ENCODE measurements around the gene RFX1. TPM values are rescaled to one million over a fixed set of nuclear protein-coding genes. Genes with fewer than 3 reads are reported as not detected.
"Not testable (repeated sequence)": the region's sequence is repeated elsewhere in the genome, so short reads cannot be mapped to it uniquely, and the experiment has no call there.

The RFX1 gene
- polyA plus RNA-seq (2014; cell fraction: cytosol; rRNA removed), result 1.2 and 1.7 TPM in 2 replicates
- 2.5 and 5.6 TPM in 2 replicates for polyA plus RNA-seq (2014; cell fraction: nucleus; rRNA removed)

DNA sequence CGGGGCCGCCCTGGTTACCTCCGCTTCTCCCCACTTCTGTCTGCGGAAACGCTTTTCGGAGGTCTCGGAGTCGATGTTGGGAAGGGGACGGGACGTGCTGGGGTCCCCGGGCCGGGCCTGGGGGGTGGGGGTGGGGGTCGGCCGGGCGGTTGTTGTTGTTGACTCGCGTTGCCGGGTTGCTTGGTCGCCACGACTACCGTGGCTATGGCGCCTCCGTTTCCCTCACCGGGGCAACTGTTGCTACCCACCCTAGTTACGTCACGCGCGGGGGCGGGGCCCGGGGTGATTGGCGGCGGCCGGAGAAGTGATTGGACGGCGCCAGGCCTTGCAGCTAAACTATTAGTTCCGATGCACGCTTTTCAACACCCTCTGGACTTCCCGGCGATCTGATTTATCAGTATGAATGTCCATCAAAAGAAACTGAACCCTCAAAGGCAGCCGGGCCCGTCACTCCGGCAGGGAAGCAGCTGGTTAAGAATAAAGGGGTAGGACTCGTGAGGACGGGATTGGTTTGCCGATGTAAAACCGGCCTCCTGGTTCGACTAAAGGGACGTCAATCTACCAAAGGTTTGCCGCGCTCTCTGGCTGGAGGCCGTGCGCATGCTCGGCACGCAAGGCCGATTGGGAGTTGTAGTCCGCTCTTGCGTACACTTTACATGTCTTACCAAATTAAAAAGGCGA is at the start of gene RFX1:
Gene RFX1, minus strand, starts transcription at position 236 of the 681 bp plus-strand sequence. CDS start 12,477 bp downstream, outside the sequence.
- peak; percentile 100 for DNase-seq (ENCODE audit: low spot score)

DNA sequence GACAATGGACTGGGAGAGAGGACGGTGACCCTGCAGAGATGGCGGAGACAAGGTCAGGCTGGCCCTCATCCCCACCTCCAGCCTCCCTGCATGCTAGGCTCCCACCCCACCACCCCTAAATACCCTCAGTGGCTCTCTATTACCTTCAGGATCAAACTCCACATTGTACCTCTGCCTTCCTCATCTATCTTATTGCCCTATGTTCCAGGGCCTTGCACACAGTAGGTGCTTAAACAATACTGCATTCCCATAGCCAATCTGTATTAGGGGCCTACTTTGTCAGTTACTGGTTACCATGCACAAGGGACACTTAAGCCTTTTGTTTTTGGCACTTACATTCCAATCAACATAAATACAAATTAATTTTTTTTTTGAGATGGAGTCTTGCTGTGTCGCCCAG is 49.3 kb upstream of the RFX1 start:
- no peak for DNase-seq (ENCODE audit: low spot score)

DNA sequence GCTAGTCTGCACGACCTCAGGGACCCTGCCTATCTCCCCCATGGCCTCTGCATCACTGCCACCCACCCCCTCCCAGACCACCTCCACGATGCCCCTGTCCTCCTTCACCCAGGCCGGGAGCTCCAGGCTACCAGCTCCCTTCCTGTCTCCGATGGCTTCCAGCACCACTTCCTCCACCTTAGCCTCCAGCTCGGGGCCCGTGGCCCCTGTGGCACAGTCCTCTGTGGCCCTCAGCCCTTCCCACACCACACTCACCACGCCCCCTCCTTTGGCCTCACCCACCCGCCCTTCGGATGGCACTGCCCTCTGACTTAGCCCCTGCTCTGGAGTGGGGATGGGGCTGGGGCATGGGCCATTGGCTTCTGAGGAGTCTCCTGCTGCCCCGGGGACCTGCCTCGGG is 48.6 kb upstream of the RFX1 start:
- DNase-seq (ENCODE audit: low spot score), result no peak

DNA sequence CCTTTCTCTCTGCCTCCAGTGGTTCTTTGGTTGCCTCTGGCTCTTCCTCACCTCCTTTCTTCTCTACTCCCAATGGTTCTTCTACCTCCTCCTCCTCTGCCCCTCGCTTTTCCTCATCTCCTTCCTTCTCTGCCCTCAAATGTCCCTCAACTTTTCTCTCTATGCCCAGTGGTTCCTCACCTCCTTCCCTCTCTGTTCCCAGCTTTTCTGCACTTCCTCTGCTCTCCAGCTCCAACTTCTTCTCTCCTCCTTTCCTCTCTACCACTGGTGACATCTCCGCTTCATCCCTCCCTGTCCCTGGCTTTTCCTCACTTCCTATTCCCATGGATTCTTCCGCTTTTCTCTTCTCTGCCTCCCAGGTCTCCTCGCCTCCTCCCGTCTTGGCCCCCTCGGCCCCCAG is 48.0 kb upstream of the RFX1 start:
- DNase-seq (ENCODE audit: low spot score), result no peak

DNA sequence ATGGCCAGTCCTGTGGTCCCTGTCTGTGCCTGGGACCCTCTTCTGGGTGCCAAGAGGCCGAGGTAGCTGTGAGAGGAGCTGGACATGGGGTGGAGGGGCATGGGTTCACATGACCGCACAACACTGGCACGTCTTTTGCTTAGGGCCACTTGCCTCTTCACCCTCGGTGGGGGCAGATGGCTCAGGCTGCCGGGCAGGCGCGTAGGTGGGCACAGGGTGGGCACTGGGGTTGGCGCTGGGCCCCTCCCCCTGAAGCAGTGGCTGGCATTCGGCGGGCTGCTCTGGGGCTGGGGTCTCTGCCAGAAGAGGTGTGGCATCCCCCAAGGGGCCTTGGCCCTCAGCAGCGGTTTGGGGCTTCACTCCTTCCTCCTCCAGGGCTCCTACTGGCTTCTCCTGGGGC is 47.4 kb upstream of the RFX1 start:
- DNase-seq (ENCODE audit: low spot score), result no peak

DNA sequence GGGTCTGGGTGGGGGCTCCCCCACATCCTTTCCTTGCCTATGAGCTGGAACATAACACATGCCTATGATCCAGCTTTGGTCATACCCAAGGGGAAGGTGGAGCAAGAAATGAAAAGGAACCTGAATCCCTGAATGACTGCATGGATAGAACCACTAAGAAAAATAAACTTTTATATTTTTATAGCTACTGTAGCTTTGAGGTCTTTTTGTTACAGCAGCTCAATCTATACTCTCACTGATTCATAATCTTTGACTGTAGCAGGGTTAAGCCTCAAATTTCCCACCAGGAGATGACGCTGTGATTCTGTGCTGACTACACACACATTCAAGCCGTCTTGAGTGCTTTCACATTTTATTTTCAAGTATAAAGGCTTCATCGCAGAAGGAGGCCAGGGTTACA is 46.9 kb upstream of the RFX1 start:
- DNase-seq (ENCODE audit: low spot score), result no peak

DNA sequence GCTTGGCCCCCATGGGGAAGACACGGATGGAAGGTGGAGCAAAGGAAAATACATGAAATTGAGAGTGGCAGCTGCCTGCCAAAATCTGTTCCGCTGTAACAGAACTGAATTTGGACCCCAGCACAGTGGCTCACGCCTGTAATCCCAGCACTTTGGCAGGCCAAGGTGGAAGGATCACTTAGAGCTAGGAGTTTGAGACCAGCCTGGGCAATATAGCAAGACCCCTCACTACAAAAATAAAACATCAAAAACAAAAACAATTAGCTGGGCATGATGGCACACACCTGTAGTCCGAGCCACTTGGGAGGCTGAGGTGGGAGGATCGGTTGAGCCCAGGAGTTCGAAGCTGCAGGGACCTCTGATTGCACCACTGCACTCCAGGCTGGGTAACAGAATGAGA is 46.4 kb upstream of the RFX1 start:
- no peak for DNase-seq (ENCODE audit: low spot score)

DNA sequence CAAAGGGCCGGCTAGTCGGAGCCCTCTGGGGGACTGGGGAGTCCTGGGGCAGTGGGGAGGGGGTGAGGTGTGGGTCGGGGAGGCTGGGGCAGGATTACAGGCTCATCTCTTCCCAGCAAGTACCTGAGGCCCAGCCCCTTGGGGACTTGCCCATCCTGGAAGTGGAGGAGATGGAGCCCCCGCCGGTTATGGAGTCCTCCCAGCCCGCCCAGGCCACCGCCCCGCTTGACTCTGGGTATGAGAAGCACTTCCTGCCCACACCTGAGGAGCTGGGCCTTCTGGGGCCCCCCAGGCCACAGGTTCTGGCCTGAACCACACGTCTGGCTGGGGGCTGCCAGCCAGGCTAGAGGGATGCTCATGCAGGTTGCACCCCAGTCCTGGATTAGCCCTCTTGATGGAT is 45.9 kb upstream of the RFX1 start:
- DNase-seq (ENCODE audit: low spot score), result no peak

DNA sequence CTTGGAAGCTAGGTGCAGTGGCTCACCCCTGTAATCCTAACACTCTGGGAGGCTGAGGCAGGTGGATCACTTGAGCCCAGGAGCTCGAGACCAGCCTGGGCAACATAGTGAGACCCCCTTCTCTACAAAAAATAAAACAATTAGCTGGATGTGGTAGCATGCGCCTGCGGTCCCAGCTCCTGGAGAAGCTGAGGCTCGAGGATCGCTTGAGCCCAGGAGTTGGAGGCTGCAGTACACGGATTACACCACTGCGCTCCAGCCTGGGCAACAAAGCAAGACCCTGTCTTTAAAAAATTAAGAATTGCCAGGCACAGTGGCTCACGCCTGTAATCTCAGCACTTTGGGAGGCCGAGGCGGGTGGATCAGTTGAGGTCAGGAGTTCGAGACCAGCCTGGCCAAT is 44.8 kb upstream of the RFX1 start:
- not testable (repeated sequence) for DNase-seq (ENCODE audit: low spot score)

DNA sequence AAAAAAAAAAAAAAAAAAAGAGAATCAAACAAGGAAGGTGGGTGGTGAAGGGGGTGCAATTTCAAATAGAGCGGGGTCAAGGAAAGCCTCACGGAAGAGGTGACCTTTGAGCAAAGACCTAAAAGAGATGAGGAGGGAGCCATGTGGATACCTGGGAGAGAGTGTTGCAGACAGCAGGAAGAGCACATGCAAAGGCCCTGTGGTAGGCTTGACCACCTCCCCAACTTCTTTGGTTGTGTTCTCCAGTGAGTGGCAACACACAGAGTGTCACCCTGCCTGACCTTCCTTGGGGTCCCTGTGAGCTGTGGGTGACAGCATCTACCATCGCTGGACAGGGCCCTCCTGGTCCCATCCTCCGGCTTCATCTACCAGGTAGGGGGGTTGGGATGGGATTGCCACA is 44.4 kb upstream of the RFX1 start:
- no peak for DNase-seq (ENCODE audit: low spot score)

DNA sequence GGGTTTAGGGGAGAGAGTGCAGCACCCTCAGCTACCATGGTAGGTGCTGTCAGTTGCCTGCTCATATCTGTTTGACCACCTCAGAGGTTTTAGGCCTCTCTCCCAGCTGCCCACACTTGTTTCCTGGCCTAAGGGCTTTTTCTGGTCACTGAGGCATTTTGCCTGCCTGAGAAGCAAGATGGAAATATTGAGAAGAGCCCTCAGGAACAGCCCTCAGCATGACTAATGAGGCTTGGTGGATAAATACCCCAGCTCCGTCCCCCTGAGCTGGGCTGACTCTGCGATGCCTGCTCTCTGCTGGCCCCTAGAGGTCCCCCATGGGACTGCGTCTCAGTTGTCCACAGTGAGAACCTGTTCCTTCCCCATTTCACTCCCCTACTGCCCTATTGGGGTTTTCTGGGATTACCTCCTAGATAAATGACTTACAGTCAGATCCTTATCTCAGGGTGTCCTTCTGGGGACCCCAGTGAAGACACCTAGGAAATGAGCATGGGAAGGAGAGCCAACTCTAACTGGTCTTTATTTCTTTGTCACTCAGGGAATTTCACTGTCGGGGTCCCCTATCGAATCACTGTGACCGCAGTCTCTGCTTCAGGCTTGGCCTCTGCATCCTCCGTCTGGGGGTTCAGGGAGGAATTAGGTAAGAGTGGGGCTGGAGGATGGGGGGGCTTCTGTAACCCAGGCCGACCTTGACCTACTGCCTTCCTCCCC is 42.5 kb upstream of the RFX1 start:
- DNase-seq (ENCODE audit: low spot score), result no peak

DNA sequence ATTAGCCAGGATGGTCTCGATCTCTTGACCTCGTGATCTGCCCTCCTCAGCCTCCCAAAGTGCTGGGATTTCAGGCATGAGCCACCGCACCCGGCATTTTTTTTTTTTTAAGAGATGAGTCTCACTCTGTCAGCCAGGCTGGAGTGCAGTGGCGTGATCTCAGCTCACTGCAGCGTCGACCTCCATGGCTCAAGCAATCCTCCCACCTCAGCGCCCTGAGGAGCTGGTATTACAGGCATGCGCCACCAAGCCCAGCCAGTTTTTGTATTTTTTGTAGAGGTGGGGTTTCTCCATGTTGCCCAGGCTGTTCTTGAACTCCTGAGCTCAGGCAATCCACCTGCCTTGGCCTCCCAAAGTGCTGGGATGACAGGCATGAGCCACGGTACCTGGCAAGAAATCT is 41.7 kb upstream of the RFX1 start:
- DNase-seq (ENCODE audit: low spot score), result not testable (repeated sequence)

DNA sequence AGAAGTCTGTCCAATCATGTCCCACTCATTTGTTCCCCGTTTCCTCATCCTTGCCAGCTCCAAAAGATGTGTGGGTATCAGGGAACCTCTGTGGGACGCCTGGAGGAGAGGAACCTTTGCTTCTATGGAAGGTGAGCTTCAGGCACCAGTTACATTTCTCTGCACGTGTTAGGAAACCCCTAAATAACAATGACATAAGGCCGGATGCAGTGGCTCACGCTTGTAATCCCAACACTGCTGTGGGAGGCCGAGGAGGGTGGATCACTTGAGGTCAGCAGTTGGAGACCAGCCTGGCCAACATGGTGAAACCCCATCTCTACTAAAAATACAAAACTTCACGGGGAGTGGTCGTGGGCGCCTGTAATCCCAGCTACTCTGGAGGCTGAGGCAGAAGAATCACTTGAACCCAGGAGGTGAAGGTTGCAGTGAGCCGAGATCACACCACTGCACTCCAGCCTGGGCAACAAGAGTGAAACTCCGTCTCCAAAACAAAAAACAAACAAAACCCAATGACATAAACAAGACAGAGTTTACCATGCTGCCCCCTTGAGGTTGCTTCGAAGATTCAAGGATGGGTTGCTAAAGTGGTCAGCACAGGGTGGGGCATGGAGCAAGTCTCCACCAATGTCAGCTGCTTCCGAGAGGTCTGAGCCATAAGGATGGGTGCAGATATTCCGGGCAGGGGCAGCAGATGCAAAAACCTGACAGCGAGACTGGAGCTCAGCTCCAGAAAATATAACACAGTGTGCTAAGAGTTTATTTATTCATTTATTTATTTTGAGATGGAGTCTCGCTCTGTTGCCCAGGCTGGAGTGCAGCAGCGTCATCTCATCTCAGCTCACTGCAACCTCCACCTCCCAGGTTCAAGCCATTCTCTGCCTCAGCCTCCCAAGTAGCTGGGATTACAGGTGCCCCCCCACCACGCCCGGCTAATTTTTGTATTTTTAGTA is 36.8 kb upstream of the RFX1 start:
- DNase-seq (ENCODE audit: low spot score), result peak; percentile 63

DNA sequence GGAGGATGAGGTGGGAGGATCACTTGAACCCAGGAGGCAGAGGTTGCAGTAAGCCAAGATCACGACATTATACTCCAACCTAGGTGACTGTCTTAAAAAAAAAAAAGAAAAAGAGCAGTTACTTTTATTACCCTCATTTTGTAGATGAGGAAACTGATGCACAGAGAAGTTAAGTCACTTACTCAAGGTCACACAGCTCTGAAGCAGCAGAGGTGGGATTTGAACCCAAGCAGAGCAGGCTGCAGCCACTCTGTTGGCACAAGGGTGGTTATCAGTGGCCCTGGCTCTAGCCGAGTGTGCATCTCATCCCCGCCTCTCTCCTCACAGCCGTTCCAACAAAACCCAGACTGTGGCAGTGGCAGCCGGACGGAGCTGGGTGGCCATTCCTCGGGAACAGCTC is 33.1 kb upstream of the RFX1 start:
- DNase-seq (ENCODE audit: low spot score), result no peak

DNA sequence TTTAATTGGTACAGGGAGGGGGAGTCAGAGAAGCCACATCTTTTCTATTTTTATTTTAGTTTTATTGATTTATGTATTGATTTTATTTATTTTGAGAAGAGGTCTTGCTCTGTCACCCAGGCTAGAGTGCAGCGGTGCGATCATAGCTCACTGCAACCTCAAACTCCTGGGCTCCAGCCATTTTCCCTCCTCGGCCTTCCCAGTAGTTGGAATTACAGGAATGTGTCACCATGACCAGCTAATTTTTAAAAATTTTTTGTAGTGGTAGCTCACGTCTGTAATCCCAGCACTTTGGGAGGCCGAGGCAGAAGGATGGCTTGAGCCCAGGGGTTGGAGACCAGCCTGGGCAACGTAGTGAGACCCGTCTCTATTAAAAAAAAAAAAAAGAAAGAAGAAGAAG is 29.6 kb upstream of the RFX1 start:
- no peak for DNase-seq (ENCODE audit: low spot score)

DNA sequence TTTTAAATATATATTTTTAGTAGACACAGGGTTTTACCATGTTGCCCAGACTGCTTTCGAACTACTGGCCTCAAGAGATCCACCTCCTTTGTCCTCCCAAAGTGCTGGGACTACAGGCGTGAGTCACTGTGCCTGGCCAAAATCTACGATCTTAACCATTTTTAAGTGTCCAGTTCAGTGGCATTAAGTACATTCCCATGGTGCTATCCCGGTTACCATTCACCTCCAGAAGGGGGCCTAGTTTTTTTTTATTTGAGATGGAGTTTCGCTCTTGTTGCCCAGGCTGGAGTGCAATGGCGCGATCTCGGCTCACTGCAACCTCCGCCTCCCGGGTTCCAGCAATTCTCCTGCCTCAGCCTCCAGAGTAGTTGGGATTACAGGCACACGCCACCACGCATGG is 29.0 kb upstream of the RFX1 start:
- DNase-seq (ENCODE audit: low spot score), result not testable (repeated sequence)

DNA sequence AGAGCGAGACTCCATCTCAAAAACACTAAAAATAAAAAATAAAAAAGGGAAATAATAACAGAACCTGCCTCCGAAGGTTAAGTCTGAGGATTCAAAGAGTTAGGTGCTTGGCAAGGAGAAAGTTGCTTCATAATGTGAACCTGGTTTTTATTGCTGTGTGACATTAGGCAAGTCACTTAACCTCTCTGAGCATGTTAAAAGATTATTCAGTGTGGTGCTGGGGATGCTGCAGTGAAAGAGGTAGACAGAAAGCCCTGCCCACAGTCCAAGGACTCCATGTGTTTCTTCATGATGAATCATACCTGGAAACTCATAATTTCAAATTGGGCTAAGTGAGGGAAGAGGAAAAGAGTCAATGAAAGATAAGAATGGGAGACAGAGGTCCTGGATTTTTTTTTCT is 27.8 kb upstream of the RFX1 start:
- no peak for DNase-seq (ENCODE audit: low spot score)

DNA sequence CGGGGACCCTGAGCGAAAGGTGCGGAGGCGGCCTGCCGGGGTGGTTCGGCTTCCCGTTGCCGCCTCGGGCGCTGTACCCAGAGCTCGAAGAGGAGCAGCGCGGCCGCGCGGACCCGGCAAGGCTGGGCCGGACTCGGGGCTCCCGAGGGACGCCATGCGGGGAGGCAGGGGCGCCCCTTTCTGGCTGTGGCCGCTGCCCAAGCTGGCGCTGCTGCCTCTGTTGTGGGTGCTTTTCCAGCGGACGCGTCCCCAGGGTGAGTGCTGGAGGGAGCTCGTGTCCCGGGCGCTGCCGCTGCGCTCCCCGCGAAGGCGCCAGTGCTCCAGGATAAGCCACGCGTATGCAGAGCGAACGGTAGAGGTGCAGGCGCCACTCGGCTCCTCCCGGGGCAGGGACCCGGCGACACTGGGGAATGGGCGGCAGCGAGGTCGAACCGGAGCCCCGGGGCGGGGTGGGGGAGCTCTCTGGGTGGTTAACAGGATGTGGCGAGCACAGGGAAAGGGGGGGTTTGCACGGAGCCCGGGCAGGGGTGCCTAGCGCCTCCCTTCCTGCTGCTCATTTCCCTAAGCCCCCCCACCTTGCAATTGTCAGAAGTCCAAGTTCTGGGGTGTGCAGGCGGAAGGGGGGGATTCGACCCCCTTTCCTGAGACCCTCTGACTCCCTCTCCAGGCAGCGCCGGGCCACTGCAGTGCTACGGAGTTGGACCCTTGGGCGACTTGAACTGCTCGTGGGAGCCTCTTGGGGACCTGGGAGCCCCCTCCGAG is 25.8 kb upstream of the RFX1 start, which contains the start of gene IL27RA:
Gene IL27RA, plus strand, starts transcription at position 44 of the 762 bp plus-strand sequence. Its CDS starts 111 bp downstream, at position 155.
- peak; percentile 50 for DNase-seq (ENCODE audit: low spot score)

DNA sequence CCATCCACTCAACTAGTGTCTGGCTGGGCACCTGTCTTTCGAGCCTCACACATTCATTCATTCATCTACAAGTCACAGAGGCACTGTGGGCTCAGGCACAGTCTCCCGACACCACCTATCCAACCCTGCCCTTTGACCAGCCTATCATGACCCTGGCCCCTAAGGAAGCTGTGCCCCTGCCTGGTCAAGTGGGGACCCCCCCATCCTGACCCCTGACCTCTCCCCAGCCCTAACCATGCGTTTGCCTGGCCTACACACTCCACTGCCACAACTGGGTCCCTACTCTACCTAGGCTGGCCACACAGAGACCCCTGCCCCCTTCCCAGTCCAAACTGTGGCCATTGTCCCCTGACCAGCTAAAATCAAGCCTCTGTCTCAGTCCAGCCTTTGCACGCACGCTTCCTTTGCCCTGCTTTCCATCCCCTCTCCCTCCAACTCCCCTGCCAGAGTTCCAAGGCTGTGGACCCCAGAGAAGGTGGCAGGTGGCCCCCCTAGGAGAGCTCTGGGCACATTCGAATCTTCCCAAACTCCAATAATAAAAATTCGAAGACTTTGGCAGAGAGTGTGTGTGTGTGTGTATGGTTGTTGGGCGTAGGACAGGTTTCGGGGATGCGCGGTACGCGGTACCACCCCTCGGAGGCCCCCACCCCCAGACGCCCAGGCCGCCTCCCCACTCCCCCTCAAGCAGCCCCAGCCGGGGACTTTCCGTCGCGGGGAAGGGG is 25.0 kb upstream of the RFX1 start:
- no peak for DNase-seq (ENCODE audit: low spot score)

DNA sequence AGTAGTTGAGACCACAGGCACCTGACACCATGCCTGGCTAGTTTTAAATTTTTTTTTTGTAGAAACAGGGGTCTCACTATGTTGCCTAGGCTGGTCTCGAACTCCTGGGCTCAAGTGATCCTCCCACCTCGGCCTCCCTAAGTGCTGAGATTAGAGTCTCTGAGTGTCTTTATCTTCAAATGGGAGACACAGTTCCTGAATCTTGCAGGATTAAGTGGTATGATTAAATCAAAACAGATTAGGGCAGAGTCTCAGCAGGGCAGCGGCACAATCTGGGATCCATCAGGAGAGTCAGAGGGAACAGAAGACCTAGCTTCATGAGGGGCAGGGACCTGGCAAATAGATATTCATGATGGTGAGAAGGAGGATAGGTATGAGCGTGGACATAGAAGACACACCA is 22.8 kb upstream of the RFX1 start:
- peak; percentile 43 for DNase-seq (ENCODE audit: low spot score)
